Body of pancreas (tissue), 4 donors: ENCODE results near the gene BICD2. TPM values are rescaled to one million over a fixed set of nuclear protein-coding genes. Genes with fewer than 3 reads are reported as not detected.

Experiments
- ATAC-seq: fragments of 150-250 bp; one replicate; pipeline ENCODE4 v1.9.1; 2016
- DNase-seq, 4 donors: peaks; one replicate each; pipeline ENCODE4 v3.0.0-alpha.2; 2019
- H3K27ac ChIP-seq, 4 donors: fragments of 200-600 bp; sonication (generic); 1 replicate in 3 of 4; 2 replicates in 1 of 4; pipeline versions ENCODE4 v1.5.1 to v1.6.1; 2016 to 2019; ENCODE audit warnings: mild to moderate bottlenecking in 1 of 4, mixed read lengths in 1 of 4, moderate library complexity in 1 of 4
- H3K27me3 ChIP-seq, 2 donors: fragments of 200-600 bp; sonication (generic); one replicate each; pipeline ENCODE4 v1.6.0; 2016; ENCODE audit warnings: mild to moderate bottlenecking in 1 of 2
- H3K36me3 ChIP-seq, 2 donors: fragments of 200-600 bp; sonication (generic); replicated peaks in 1 of 2; 2 replicates each; pipeline ENCODE4 v1.5.1; 2016; ENCODE audit warnings: low read depth in 2 of 2; ENCODE audit not compliant: insufficient read depth in 1 of 2
- H3K4me1 ChIP-seq: fragments of 200-600 bp; sonication (generic); one replicate; pipeline ENCODE4 v1.6.0; 2016
- H3K4me3 ChIP-seq, 2 donors: fragments of 200-600 bp; sonication (generic); 1 replicate in 1 of 2; 2 replicates in 1 of 2; pipeline ENCODE4 v1.5.1; 2016 to 2019
- H3K9me3 ChIP-seq, 3 donors: fragments of 200-600 bp; sonication (generic); 1 replicate in 2 of 3; 2 replicates in 1 of 3; pipeline ENCODE4 v1.5.1; 2016
- POLR2A ChIP-seq, 3 donors: fragments of 450-650 bp; IDR thresholded peaks; one replicate each; pipeline ENCODE4 v1.6.1; 2016; ENCODE audit warnings: antibody characterized with exemption in 3 of 3, mild to moderate bottlenecking in 2 of 3
- WGBS, 2 donors: methylation state at CpG; one replicate each; pipeline ENCODE4 v1.1.5; 2017; 5-methylcytosine and 5-hydroxymethylcytosine counted together
- intact Hi-C: fragments of 100-400 bp; cut with DNase I; formaldehyde crosslinking; loops from one replicate; pipeline ENCODE4 v1.15.1; 2023
- total RNA-seq, 2 donors: library from RNA; depleted of rRNA; stranded (reverse); fragments of >200 nt; gene quantifications; one replicate each; pipeline ENCODE4 v1.1.0, GENCODE V29; 2016
- TF ChIP-seq, protein P1 (sequence below), 7 experiments: fragments of 450-650 bp in 4 of 7; fragments of 200-600 bp in 3 of 7; sonication (generic) in 3 of 7; IDR thresholded peaks; one replicate each; pipeline ENCODE4 v1.5.1; 2016 to 2019; ENCODE audit warnings: antibody characterized with exemption in 7 of 7

Gene BICD2
- total RNA-seq, 2 donors from 2014 or later: 16.1 to 16.8 TPM

DNA sequence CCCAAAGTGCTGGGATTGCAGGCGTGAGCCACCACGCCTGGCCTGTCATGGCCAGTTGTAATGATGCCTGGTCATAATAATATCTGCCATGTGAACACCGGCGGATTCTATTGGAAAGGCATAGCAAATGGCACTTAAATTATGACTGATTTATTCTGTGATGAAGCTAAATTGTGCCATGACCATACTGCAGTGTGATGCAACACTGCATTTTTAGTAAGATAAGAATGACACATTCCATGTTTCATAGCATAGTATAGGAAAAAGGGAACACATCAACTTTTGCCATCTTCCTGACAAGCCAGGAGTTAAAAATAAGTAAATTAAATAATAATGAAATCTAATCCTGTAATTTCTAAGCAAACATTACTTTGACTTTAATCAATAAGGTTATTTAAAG, 30.4 kb upstream of the BICD2 start:
- Histone ChIP-seq H3K36me3 (no peaks in the 10 kb centered on the region), H3K4me3 (no peak overlapping the region), H3K9me3 (no peaks in the 10 kb centered on the region), H3K27ac (no peak overlapping the region), H3K27me3 (peaks cover 0 to 5% of the 10 kb centered on the region in 2 donors), H3K4me1 (peaks cover 6% of the 10 kb centered on the region)
- 37 to 44% methylated on average over 4 of the region's 4 CpGs for WGBS, 2 donors
- DNase-seq (no peak), ATAC-seq (no peak)
- TF ChIP-seq, protein P1, sequence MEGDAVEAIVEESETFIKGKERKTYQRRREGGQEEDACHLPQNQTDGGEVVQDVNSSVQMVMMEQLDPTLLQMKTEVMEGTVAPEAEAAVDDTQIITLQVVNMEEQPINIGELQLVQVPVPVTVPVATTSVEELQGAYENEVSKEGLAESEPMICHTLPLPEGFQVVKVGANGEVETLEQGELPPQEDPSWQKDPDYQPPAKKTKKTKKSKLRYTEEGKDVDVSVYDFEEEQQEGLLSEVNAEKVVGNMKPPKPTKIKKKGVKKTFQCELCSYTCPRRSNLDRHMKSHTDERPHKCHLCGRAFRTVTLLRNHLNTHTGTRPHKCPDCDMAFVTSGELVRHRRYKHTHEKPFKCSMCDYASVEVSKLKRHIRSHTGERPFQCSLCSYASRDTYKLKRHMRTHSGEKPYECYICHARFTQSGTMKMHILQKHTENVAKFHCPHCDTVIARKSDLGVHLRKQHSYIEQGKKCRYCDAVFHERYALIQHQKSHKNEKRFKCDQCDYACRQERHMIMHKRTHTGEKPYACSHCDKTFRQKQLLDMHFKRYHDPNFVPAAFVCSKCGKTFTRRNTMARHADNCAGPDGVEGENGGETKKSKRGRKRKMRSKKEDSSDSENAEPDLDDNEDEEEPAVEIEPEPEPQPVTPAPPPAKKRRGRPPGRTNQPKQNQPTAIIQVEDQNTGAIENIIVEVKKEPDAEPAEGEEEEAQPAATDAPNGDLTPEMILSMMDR (IDR thresholded peaks at IDR 0.05): no peak
- TF ChIP-seq POLR2A (IDR thresholded peaks at IDR 0.05): no peak
- intact Hi-C loops: no loop called here

- H3K9me3 ChIP-seq: no peaks in the 10 kb centered on the region
- TF ChIP-seq, protein P1 (IDR thresholded peaks at IDR 0.05): no peak
- no peak for TF ChIP-seq POLR2A (IDR thresholded peaks at IDR 0.05)
- 59 to 63% methylated on average over 7 of the region's 7 CpGs for WGBS, 2 donors
- DNase-seq (no peak), ATAC-seq (no peak)
- no peak overlapping the region for H3K4me3 ChIP-seq
- H3K27ac ChIP-seq: no peak overlapping the region
- peaks cover 0 to 5% of the 10 kb centered on the region in 2 donors for H3K27me3 ChIP-seq
- no peaks in the 10 kb centered on the region for H3K36me3 ChIP-seq
- intact Hi-C loops: no loop called here
- peaks cover 6% of the 10 kb centered on the region for H3K4me1 ChIP-seq
These were observed 29.8 kb upstream of the BICD2 start for GRCh38 chr9:92794426-92794825.

DNA sequence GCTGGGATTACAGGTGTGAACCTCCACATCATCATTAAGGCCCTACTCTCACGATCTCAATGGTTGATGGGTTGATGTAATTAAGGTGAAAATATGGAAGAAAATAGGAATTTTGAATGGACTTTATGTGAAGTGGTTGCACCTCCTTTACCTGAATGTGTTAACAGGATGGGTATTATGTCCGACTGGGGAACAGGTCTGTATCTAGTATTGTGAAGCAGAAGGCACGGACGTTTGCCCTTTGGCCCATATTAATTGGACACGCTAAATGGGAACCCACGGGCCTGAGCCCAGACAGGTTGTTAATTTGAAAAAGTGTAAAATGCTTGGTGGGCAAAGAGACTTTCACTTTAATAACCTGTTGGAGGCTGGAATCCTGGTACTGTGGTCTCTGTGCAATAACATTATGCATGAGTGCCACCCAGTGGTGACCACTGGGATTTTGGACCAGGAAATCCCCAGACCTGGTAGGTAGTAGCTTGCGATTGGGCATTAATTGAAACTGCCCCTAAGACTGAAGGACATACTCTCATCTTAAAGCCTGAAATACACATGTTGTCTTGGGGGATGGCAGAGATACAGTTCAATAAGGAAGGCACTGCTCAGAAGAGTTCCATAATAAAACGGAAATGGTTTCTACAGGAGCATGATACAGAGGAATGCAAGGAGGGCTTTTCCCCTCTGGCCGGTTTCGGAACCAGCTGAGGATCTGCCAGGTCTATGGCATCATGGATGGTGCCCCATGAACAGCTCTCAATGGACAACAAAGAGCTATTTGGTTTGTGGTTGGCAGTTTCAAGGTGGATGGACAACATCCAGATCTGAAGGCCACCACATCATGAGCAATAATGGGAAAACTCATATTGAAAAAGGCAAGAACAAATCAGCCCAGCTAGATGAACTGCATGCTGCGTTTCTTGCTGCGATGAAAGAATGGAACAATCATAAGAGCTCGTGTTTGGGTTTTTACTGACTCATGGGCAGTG, 26.2 kb upstream of the BICD2 start:
- Histone ChIP-seq H3K27ac (no peak overlapping the region), H3K9me3 (no peaks in the 10 kb centered on the region), H3K27me3 (no peaks in the 10 kb centered on the region), H3K4me1 (peaks cover 6% of the 10 kb centered on the region), H3K36me3 (no peaks in the 10 kb centered on the region), H3K4me3 (no peak overlapping the region)
- ATAC-seq (peak; percentile 94), DNase-seq (peak; percentile 81 to 91 (median 84))
- WGBS, 2 donors: 26 to 32% methylated on average over 13 of the region's 13 CpGs
- intact Hi-C loops: no loop called here
- TF ChIP-seq, protein P1 (IDR thresholded peaks at IDR 0.05): peak; percentile 70 to 93 (median 88)
- no peak for TF ChIP-seq POLR2A (IDR thresholded peaks at IDR 0.05)

DNA sequence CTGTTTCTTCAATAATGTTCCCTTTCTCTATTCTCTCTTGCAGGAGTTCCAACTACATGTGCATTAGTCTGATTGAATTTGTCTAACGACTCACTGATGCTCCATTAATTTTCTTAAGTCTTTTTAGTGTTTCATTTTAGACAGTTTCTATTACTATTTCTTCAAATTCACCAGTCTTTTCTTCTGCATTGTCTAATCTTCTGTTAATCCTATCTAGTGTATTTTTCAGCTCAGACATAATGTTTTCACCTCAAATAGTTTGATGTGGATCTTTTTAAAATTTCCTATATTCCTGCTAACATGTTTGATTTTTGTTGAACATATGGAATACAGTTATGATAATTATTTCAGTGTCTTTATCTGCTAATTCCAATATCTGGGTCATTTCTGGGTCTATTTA, 21.7 kb upstream of the BICD2 start:
- no peak for ATAC-seq
- Histone ChIP-seq H3K27ac (no peak overlapping the region), H3K4me1 (no peaks in the 10 kb centered on the region), H3K4me3 (no peak overlapping the region), H3K36me3 (no peaks in the 10 kb centered on the region), H3K9me3 (no peaks in the 10 kb centered on the region), H3K27me3 (no peaks in the 10 kb centered on the region)
- 80 to 90% methylated on average over 1 of the region's 1 CpG for WGBS, 2 donors
- TF ChIP-seq, protein P1 (IDR thresholded peaks at IDR 0.05): no peak
- no peak for TF ChIP-seq POLR2A (IDR thresholded peaks at IDR 0.05)
- DNase-seq: no peak
- intact Hi-C loops: loop anchor here (5.0 to 10.0 kb wide), 2 partner anchors 69 to 651 kb away; no protein-coding TSS in a partner anchor
